Measurements from ENCODE around the gene ATP8B4.

Gene ATP8B4

GRCh38 chr15:50065279-50065678 lies 53.8 kb downstream of the ATP8B4 start:
- DNase-seq (ENCODE audit: low spot score) (no peak), FAIRE-seq (no peak)

DNA sequence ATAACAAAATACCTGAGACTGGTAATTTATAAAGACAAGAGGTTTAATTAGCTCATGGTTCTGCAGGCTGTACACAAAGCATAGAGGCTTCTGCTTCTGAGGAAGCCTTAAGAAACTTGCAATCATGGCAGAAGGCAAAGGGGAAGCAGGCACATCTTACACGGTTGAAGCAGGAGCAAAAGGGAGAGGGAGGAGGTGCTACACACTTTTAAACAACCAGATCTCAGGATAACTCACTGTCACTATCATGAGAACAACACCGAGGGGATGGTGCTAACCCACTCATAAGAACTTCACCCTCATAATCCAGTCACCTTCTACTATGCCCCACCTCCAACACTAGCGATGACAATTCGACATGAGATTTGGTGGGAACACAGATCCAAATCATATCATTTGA lies 54.4 kb downstream of the ATP8B4 start:
- no peak for FAIRE-seq
- no peak for DNase-seq (ENCODE audit: low spot score)

DNA sequence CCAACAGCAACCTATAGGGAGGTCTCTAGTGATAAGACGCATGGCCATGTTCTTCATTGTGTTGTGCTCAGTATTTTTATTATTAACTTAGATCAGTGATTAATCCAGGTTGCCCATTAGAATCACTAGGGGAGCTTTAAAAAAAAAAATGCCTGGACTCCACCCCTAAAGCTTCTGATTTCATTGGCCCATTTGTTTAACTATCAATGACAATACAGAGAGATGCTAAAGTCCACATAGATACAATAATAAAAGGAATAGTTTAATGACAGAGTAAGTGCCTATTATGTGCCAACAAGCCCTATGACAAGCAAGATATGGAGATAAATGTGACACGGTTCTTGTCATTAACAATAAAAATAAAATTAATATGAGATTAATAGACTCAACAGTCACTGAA lies 55.8 kb downstream of the ATP8B4 start:
- FAIRE-seq (no peak), DNase-seq (ENCODE audit: low spot score) (no peak)

DNA sequence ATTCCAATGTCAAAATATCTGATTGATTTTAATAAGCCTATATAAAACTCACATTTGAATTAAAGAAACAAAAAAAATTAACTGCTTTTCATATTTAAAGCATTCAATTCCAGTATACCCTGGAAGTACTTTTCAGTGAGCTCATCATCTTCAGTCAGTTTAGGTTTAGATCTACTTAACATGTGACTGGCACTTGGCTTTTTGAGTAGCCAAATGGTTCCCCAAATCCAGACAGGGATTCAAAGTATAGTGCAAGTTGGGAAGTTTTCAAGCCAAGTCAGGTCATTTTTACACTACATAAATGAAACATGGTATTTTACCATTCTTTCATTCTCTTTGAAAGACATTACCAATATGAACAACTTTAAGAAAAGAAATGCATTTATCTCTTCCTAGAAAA lies 57.5 kb downstream of the ATP8B4 start:
- DNase-seq (ENCODE audit: low spot score): no peak
- no peak for FAIRE-seq

DNA sequence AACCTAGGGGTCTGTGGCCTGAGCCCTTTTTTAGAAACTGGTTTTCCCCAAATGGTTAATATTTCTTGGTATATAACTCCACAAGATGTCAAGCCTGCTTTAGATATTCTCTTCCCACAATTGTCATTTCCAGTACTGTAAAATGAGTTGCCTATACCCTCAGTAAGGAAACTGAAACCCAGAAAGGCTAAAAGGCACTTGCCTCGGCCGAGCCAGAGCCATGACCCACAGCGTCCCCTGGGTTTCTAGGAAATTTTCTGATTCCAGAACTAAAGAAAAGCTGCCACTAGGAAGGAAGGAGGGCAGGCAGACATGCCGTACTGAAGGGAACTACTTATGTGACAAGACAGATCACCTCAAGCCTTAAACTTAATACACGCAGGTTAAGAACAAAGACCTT lies 59.1 kb downstream of the ATP8B4 start:
- DNase-seq (ENCODE audit: low spot score) (no peak), FAIRE-seq (no peak)

GRCh38 chr15:50059203-50059772 lies 59.7 kb downstream of the ATP8B4 start:
- FAIRE-seq: no peak
- no peak for DNase-seq (ENCODE audit: low spot score)

- FAIRE-seq (no peak), DNase-seq (ENCODE audit: low spot score) (no peak)
These were observed 61.0 kb downstream of the ATP8B4 start for GRCh38 chr15:50057905-50058639.

DNA sequence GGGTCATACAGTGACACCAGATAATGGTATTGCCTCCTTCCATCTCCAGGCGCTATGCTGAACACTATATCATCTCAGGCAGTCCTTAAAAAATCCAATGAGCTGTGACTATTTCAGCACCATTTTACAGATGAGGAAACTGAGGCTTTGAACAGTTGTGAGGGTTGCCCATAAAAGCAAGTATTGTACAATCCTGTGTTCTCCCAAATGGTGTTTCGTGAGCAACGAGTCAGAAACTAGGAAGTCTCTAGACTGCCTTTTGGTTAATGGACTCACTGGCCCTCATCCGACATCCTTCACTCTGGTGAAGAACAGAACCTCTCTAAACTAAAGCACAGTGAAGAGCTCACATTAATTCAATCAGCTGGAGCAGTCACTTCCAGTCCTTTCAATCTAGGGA lies 61.8 kb downstream of the ATP8B4 start:
- no peak for DNase-seq (ENCODE audit: low spot score)

GRCh38 chr15:50055750-50056157 lies 63.3 kb downstream of the ATP8B4 start:
- DNase-seq (ENCODE audit: low spot score): no peak
- FAIRE-seq: no peak

More for the DNA sequence above, 61.8 kb downstream of the ATP8B4 start:
- FAIRE-seq: no peak

DNA sequence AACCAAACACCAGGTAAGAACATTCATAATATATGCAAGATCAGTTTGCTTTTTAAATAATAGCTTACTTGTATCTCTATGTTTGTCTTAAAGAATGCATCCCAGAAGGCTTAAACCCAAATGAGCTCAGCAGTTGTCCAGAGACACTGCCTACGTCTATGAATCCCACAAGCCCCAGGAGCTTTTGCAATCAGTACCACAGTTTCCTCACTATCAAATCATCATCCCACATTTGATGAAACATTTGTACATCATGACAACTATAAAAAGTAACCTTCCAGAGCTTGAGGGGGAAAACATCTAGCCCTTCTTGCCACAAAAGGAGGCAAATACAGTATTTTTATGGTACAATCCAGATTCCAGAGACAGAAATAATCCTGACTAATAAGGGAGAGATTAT lies 63.7 kb downstream of the ATP8B4 start:
- no peak for FAIRE-seq

DNA sequence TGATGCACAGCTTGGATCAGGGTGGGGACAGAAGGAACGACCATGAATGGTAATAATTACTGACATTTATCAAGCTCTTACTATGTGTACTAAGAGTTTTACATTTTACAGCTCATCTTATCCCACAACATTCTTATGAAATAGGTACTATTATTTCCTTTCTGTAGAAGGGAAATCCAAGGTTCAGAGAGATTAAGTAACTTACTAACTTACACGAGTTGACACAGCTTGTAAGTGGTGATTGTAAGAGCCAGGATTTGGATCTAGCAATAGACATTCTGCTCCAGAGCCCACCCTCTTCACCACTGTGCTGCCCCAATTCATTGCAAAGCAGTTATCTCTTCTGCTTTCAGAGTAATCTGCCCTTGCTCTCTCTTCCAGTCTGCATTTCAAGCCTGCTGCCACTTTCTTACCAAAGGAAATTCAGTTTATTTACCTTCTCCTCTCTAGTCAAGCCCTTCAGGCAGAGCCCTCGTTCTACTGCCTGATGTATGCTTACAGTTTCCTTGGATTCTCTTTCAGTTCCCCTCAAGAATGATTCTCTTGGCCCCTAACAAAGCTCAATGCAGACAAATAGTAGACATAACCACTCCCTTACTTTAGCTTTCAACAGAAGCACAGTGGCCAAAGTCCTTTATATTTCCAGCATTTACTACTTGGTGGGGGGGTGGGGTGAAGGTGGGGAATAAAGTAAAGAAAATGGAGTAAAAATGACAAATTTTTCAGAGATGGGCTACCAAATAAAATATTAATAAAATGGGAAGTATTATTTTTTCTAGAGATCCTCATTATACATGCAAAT lies 65.8 kb downstream of the ATP8B4 start:
- FAIRE-seq: no peak
- no peak for DNase-seq (ENCODE audit: low spot score)

More for the DNA sequence above, 63.7 kb downstream of the ATP8B4 start:
- DNase-seq (ENCODE audit: low spot score): no peak

- FAIRE-seq (no peak), DNase-seq (ENCODE audit: low spot score) (peak; percentile 29)
These were observed 67.1 kb downstream of the ATP8B4 start for GRCh38 chr15:50051811-50052419.

- DNase-seq (ENCODE audit: low spot score): no peak
- FAIRE-seq: no peak
These were observed 67.9 kb downstream of the ATP8B4 start for GRCh38 chr15:50050986-50051743.

DNA sequence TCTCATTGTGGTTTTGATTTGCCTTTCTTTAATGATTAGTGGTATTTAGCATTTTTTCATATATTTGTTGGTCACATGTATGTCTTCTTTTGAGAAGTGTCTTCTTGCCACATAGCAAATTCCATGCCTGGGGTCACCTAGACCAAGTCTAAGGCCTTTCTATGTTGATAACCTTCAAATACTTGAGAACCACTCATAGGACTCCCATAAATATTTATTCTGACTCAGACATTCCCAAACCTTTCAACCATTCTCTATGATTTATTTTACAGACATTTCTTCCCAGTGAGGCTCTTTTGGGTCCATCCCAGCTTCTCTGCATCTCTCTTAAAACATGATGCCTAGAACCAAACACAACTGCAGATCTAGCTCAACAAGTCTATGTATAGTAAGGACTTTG lies 69.2 kb downstream of the ATP8B4 start:
- FAIRE-seq (no peak), DNase-seq (ENCODE audit: low spot score) (no peak)

- DNase-seq (ENCODE audit: low spot score): no peak
- FAIRE-seq: no peak
These were observed 72.2 kb downstream of the ATP8B4 start for GRCh38 chr15:50046867-50047266.

- DNase-seq (ENCODE audit: low spot score): no peak
- no peak for FAIRE-seq
These were observed 72.9 kb downstream of the ATP8B4 start for GRCh38 chr15:50046159-50046558.

DNA sequence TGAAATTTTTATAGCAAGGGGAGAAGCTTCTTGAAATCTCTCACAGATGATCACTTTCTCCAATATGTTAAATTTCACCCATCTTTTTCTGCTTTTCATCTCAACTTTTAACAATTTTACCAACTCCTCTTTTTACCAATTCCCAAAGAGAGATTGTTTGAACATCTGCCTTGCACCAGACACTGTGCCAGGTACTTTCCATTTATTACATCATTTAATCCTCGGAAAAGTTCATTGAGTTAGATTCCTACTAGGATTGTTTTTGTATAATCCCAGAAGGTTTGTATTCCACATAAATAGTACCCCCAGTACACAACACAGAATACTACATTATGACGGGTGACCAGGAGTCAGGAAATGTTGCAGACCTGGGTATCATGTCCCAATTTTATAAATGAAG lies 74.1 kb downstream of the ATP8B4 start:
- DNase-seq (ENCODE audit: low spot score) (no peak), FAIRE-seq (no peak)

DNA sequence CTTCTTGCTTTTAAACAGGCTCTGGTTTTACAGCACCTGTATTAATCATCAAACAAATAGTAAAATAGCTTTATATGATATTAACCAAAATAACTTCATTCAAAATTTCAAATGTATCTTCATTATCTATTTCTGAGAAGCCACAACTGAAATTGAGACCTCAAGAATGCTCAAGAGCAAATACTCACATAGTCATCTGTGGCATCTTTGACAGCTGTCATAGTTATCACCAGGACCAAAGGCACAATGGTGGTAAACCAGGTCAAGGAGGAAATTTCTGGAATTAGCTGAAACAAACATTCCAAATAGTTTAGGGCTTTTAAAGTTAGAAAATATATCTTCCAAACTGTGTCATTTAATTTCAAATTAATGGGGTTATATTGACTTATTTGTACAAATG lies 74.6 kb downstream of the ATP8B4 start:
- no peak for DNase-seq (ENCODE audit: low spot score)
- FAIRE-seq: no peak

- DNase-seq (ENCODE audit: low spot score) (no peak), FAIRE-seq (no peak)
These were observed 76.3 kb downstream of the ATP8B4 start for GRCh38 chr15:50042775-50043174.

DNA sequence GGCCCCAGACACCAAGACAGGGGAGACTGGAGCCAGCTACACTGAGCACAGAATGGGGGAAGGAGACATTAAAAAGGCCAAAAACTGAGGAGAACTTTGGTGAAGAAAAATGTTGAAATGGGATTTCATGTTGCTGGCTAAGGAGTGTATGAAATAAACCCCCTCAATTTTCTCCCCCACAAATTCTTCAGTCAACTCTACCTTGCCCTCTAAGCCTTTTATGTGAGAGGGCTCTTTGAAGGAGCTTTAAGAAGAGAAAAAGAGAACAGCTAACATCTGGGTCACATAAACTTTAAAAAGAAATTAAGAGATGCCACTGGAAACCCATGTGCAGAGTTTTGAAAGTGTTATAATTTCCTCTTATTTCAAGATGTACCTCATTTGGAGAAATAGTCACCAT lies 88.6 kb downstream of the ATP8B4 start:
- FAIRE-seq (no peak), DNase-seq (ENCODE audit: low spot score) (no peak)

- peak; percentile 24 for DNase-seq (ENCODE audit: low spot score)
- FAIRE-seq: no peak
These were observed 90.7 kb downstream of the ATP8B4 start for GRCh38 chr15:50028326-50028725.
